ENCODE measurements around the gene HMGCL.
A peak's percentile ranks its signal among the peaks of the same experiment; 100 is the strongest.

HMGCL gene

GRCh38 chr1:23779826-23780371, 45.3 kb downstream of the HMGCL start:
- TF ChIP-seq CTCF (conservative IDR thresholded peaks at IDR 0.05; ENCODE audit: low read depth, low read length), result no peak
- H3K36me3 ChIP-seq (ENCODE audit: insufficient read depth), result no peaks in the 10 kb centered on the region
- H3K27ac ChIP-seq, result no peak overlapping the region
- H3K4me1 ChIP-seq (ENCODE audit: low read depth, poor library complexity, severe bottlenecking), result peaks cover 38% of the 10 kb centered on the region
- peak overlapping the region; percentile 88 for H3K4me2 ChIP-seq
- H3K27me3 ChIP-seq (ENCODE audit: insufficient read depth, low read depth), result no peaks in the 10 kb centered on the region
- H4K20me1 ChIP-seq (ENCODE audit: insufficient read depth), result no peaks in the 10 kb centered on the region
- peaks cover 26% of the 10 kb centered on the region for H3K79me2 ChIP-seq (ENCODE audit: insufficient read depth, low read depth)
- H2AFZ ChIP-seq (ENCODE audit: low read depth), result no peak overlapping the region
- H3K4me3 ChIP-seq (IDR thresholded peaks at IDR 0.05; ENCODE audit: insufficient read depth, low read depth, low read length), result no peak overlapping the region
- H3K9ac ChIP-seq, result no peak overlapping the region

- H3K9ac ChIP-seq, result peak within 1 kb of the TSS; percentile 56
- peak within 1 kb of the TSS; percentile 88 for H3K4me2 ChIP-seq
- H3K27me3 ChIP-seq (ENCODE audit: insufficient read depth, low read depth), result no peaks in the 10 kb centered on the region
- no peaks in the 10 kb centered on the region for H4K20me1 ChIP-seq (ENCODE audit: insufficient read depth)
- H3K4me1 ChIP-seq (ENCODE audit: low read depth, poor library complexity, severe bottlenecking), result peaks cover 38% of the 10 kb centered on the region
- H3K79me2 ChIP-seq (ENCODE audit: insufficient read depth, low read depth), result peaks cover 19% of the 10 kb centered on the region
- H3K27ac ChIP-seq, result peak within 1 kb of the TSS; percentile 66
- peak within 1 kb of the TSS; percentile 92; the same call in 1 of the 2 replicates for H2AFZ ChIP-seq (ENCODE audit: low read depth)
- no peak for TF ChIP-seq CTCF (conservative IDR thresholded peaks at IDR 0.05; ENCODE audit: low read depth, low read length)
- H3K4me3 ChIP-seq (IDR thresholded peaks at IDR 0.05; ENCODE audit: insufficient read depth, low read depth, low read length), result no peak within 1 kb of the TSS
- no peaks in the 10 kb centered on the region for H3K36me3 ChIP-seq (ENCODE audit: insufficient read depth)
Measured at GRCh38 chr1:23777979-23778814, 47.0 kb downstream of the HMGCL start, which contains the start of gene PITHD1. PITHD1 (plus strand) TSS chr1:23778418; CDS start chr1:23778516, 98 bp downstream.

- TF ChIP-seq CTCF (conservative IDR thresholded peaks at IDR 0.05; ENCODE audit: low read depth, low read length), result no peak
Measured at GRCh38 chr1:23776217-23776616, 49.0 kb downstream of the HMGCL start.

GRCh38 chr1:23774174-23774880, 50.9 kb downstream of the HMGCL start:
- Histone ChIP-seq H3K4me3 (IDR thresholded peaks at IDR 0.05; ENCODE audit: insufficient read depth, low read depth, low read length) (no peak overlapping the region), H4K20me1 (ENCODE audit: insufficient read depth) (no peaks in the 10 kb centered on the region), H3K9ac (no peak overlapping the region), H3K4me1 (ENCODE audit: low read depth, poor library complexity, severe bottlenecking) (peaks cover 42% of the 10 kb centered on the region), H2AFZ (ENCODE audit: low read depth) (no peak overlapping the region), H3K79me2 (ENCODE audit: insufficient read depth, low read depth) (peaks cover 10% of the 10 kb centered on the region), H3K36me3 (ENCODE audit: insufficient read depth) (no peaks in the 10 kb centered on the region), H3K4me2 (no peak overlapping the region), H3K27ac (no peak overlapping the region), H3K27me3 (ENCODE audit: insufficient read depth, low read depth) (no peaks in the 10 kb centered on the region)
- no peak for TF ChIP-seq CTCF (conservative IDR thresholded peaks at IDR 0.05; ENCODE audit: low read depth, low read length)

More at GRCh38 chr1:23776217-23776616, 49.0 kb downstream of the HMGCL start:
- Histone ChIP-seq H3K27me3 (ENCODE audit: insufficient read depth, low read depth) (no peaks in the 10 kb centered on the region), H2AFZ (ENCODE audit: low read depth) (no peak overlapping the region), H3K9ac (no peak overlapping the region), H3K4me2 (no peak overlapping the region), H3K36me3 (ENCODE audit: insufficient read depth) (no peaks in the 10 kb centered on the region), H3K4me1 (ENCODE audit: low read depth, poor library complexity, severe bottlenecking) (peaks cover 53% of the 10 kb centered on the region), H3K27ac (no peak overlapping the region), H3K4me3 (IDR thresholded peaks at IDR 0.05; ENCODE audit: insufficient read depth, low read depth, low read length) (no peak overlapping the region), H3K79me2 (ENCODE audit: insufficient read depth, low read depth) (peaks cover 19% of the 10 kb centered on the region), H4K20me1 (ENCODE audit: insufficient read depth) (no peaks in the 10 kb centered on the region)

Data from KMS-11 (cell line).